ENCODE data around the gene OR13A1.
"Not testable (repeated sequence)": the region's sequence is repeated elsewhere in the genome, so short reads cannot be mapped to it uniquely, and the experiment has no call there.

DNA sequence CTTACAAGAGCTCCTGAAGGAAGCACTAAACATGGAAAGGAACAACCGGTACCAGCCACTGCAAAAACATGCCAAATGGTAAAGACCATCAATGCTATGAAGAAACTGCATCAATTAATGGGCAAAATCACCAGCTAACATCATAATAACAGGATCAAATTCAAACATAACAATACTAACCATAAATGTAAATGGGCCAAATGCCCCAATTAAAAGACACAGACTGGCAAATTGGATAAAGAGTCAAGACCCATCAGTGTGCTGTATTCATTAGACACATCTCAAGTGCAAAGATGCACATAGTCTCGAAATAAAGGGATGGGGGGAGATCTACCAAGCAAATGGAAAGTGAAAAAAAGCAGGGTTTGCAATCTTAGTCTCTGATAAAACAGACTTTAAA is 47.6 kb downstream of the OR13A1 start:
- TF ChIP-seq, protein P1, sequence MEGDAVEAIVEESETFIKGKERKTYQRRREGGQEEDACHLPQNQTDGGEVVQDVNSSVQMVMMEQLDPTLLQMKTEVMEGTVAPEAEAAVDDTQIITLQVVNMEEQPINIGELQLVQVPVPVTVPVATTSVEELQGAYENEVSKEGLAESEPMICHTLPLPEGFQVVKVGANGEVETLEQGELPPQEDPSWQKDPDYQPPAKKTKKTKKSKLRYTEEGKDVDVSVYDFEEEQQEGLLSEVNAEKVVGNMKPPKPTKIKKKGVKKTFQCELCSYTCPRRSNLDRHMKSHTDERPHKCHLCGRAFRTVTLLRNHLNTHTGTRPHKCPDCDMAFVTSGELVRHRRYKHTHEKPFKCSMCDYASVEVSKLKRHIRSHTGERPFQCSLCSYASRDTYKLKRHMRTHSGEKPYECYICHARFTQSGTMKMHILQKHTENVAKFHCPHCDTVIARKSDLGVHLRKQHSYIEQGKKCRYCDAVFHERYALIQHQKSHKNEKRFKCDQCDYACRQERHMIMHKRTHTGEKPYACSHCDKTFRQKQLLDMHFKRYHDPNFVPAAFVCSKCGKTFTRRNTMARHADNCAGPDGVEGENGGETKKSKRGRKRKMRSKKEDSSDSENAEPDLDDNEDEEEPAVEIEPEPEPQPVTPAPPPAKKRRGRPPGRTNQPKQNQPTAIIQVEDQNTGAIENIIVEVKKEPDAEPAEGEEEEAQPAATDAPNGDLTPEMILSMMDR (IDR thresholded peaks at IDR 0.05; ENCODE audit: insufficient read depth, low read length, poor library complexity, severe bottlenecking): not testable (repeated sequence)
- not testable (repeated sequence) for TF ChIP-seq EZH2phosphoT487 (conservative IDR thresholded peaks at IDR 0.05; ENCODE audit: low read length)
